H1 (cell line): ENCODE results near the gene AP1M1.

Experiments
- CREB1 ChIP-seq: IDR thresholded peaks from 2 replicates; pipeline ENCODE4 v1.6.1; 2012; ENCODE audit warnings: inconsistent platforms
- EP300 ChIP-seq, 2 experiments: IDR thresholded peaks; 1 replicate in 1 of 2; 2 replicates in 1 of 2; pipeline ENCODE4 v1.6.1; 2011 to 2012; ENCODE audit warnings: low read depth in 2 of 2, low read length in 2 of 2, mild to moderate bottlenecking in 2 of 2, borderline replicate concordance in 1 of 2, inconsistent platforms in 1 of 2, moderate library complexity in 1 of 2
- GTF2F1 ChIP-seq: IDR thresholded peaks from 2 replicates; pipeline ENCODE4 v1.6.1; 2012; ENCODE audit warnings: low read depth, low read length, improper control_type of control experiment, borderline replicate concordance
- JUND ChIP-seq: IDR thresholded peaks from 2 replicates; pipeline ENCODE4 v1.6.1; 2011; ENCODE audit warnings: mild to moderate bottlenecking, improper control_type of control experiment, low read length
- POLR2A ChIP-seq, 2 experiments: IDR thresholded peaks; 1 replicate in 1 of 2; 2 replicates in 1 of 2; pipeline ENCODE4 v1.6.1; 2011; ENCODE audit warnings: low read depth in 2 of 2, low read length in 2 of 2, mild to moderate bottlenecking in 2 of 2; ENCODE audit errors: control extremely low read depth in 1 of 2
- POLR2AphosphoS5 ChIP-seq: IDR thresholded peaks from 2 replicates; pipeline ENCODE4 v1.6.1; 2011; ENCODE audit warnings: low read depth, low read length
- RAD21 ChIP-seq, 2 experiments: IDR thresholded peaks in 1 of 2; conservative IDR thresholded peaks in 1 of 2; 2 replicates each; pipeline ENCODE4 v1.6.1; 2011; ENCODE audit warnings: low read depth in 2 of 2, low read length in 2 of 2, improper control_type of control experiment in 1 of 2, inconsistent platforms in 1 of 2, mild to moderate bottlenecking in 1 of 2, moderate library complexity in 1 of 2
- RFX5 ChIP-seq: IDR thresholded peaks from 2 replicates; pipeline ENCODE4 v1.6.1; 2011; ENCODE audit warnings: low read depth, low read length, improper control_type of control experiment, borderline replicate concordance
- SIN3A ChIP-seq, 2 experiments: IDR thresholded peaks in 1 of 2; conservative IDR thresholded peaks in 1 of 2; 2 replicates each; pipeline ENCODE4 v1.6.1; 2011 to 2012; ENCODE audit warnings: low read length in 2 of 2, improper control_type of control experiment in 1 of 2, low read depth in 1 of 2, mild to moderate bottlenecking in 1 of 2
- SP1 ChIP-seq: IDR thresholded peaks from 2 replicates; pipeline ENCODE4 v1.6.1; 2011; ENCODE audit warnings: low read depth, low read length
- TAF1 ChIP-seq: IDR thresholded peaks from 2 replicates; pipeline ENCODE4 v1.6.1; 2011; ENCODE audit warnings: mild to moderate bottlenecking, low read depth, low read length
- TF ChIP-seq, protein P1 (sequence below), 3 experiments: IDR thresholded peaks; 1 replicate in 2 of 3; 2 replicates in 1 of 3; pipeline versions ENCODE4 v1.5.1 to v1.6.1; 2011; ENCODE audit warnings: low read length in 3 of 3, mild to moderate bottlenecking in 3 of 3, inconsistent platforms in 2 of 3, low read depth in 1 of 3, moderate library complexity in 1 of 3; ENCODE audit not compliant: insufficient read depth in 1 of 3; ENCODE audit errors: control extremely low read depth in 1 of 3
- TF ChIP-seq, protein P2 (sequence below): IDR thresholded peaks from 2 replicates; pipeline ENCODE4 v1.6.1; 2011; ENCODE audit warnings: low read depth, mild to moderate bottlenecking, low read length; ENCODE audit not compliant: insufficient read depth

DNA sequence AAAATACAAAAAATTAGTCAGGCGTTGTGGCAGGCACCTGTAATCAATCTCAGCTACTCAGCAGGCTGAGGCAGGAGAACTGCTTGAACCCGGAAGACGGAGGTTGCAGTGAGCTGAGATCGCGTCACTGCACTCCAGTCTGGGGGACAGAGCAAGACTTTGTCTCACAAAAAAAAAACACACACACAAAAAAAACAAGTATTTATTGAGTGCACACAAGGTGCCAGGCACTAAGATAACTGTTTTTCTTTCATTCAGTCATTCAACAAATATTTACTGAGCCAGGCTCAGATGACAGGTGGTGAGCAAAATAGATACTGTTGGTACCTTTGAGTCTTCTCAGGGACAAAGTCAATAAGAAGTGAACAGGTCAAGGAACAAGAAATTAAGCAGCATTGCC, 30.7 kb upstream of the AP1M1 start:
- TF ChIP-seq RAD21 (IDR thresholded peaks at IDR 0.05 in 1 of 2, conservative IDR thresholded peaks at IDR 0.05 in 1 of 2; ENCODE audit: low read depth in 2 of 2, low read length in 2 of 2) (no peak), JUND (no peak), EP300 (IDR thresholded peaks at IDR 0.05; ENCODE audit: borderline replicate concordance in 1 of 2, low read depth in 2 of 2, low read length in 2 of 2) (no peak), GTF2F1 (no peak), RFX5 (no peak), CREB1 (no peak), POLR2AphosphoS5 (no peak), POLR2A (IDR thresholded peaks at IDR 0.05; ENCODE audit: control extremely low read depth in 1 of 2, low read depth in 2 of 2, low read length in 2 of 2) (no peak), TAF1 (no peak), SP1 (no peak), SIN3A (conservative IDR thresholded peaks at IDR 0.05 in 1 of 2, IDR thresholded peaks at IDR 0.05 in 1 of 2; ENCODE audit: low read depth in 1 of 2, low read length in 2 of 2) (no peak)
- TF ChIP-seq, protein P1, sequence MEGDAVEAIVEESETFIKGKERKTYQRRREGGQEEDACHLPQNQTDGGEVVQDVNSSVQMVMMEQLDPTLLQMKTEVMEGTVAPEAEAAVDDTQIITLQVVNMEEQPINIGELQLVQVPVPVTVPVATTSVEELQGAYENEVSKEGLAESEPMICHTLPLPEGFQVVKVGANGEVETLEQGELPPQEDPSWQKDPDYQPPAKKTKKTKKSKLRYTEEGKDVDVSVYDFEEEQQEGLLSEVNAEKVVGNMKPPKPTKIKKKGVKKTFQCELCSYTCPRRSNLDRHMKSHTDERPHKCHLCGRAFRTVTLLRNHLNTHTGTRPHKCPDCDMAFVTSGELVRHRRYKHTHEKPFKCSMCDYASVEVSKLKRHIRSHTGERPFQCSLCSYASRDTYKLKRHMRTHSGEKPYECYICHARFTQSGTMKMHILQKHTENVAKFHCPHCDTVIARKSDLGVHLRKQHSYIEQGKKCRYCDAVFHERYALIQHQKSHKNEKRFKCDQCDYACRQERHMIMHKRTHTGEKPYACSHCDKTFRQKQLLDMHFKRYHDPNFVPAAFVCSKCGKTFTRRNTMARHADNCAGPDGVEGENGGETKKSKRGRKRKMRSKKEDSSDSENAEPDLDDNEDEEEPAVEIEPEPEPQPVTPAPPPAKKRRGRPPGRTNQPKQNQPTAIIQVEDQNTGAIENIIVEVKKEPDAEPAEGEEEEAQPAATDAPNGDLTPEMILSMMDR (IDR thresholded peaks at IDR 0.05; ENCODE audit: control extremely low read depth in 1 of 3, insufficient read depth in 1 of 3, low read depth in 1 of 3, low read length in 3 of 3) = no peak
- TF ChIP-seq, protein P2, sequence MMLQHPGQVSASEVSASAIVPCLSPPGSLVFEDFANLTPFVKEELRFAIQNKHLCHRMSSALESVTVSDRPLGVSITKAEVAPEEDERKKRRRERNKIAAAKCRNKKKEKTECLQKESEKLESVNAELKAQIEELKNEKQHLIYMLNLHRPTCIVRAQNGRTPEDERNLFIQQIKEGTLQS = no peak
